Activated CD4-positive, alpha-beta T cell treated with anti-CD3 and anti-CD28 coated beads, Interleukin-2, amount 10 ng/mL, durations not matched to agents 7 days and 5 days (primary cell): ENCODE results near the gene SEC23B. TPM values are rescaled to one million over a fixed set of nuclear protein-coding genes. Genes with fewer than 3 reads are reported as not detected.

Source experiments
- CTCF ChIA-PET: fragments of 350-600 bp; sonication (Branson Sonifier 250); formaldehyde crosslinking; loops from one replicate; lab custom pipeline; 2021; ENCODE audit warnings: antibody characterized with exemption; lab: Charles Lee
- POLR2A ChIA-PET: fragments of 350-600 bp; sonication (Branson Sonifier 250); formaldehyde crosslinking; loops from one replicate; lab custom pipeline; 2021; ENCODE audit warnings: antibody characterized with exemption; lab: Charles Lee
- DNase-seq: peaks from one replicate; pipeline ENCODE4 v3.0.0-alpha.2; 2020
- H3K27ac Mint-ChIP-seq: one replicate; pipeline ENCODE4 v1.8.0; 2021; ENCODE audit warnings: mild to moderate bottlenecking, moderate library complexity, mixed read lengths
- H3K27me3 Mint-ChIP-seq: one replicate; pipeline ENCODE4 v1.8.0; 2021; ENCODE audit warnings: mixed read lengths
- H3K36me3 Mint-ChIP-seq: one replicate; pipeline ENCODE4 v1.8.0; 2021; ENCODE audit warnings: low read depth, mixed read lengths
- H3K4me1 Mint-ChIP-seq: one replicate; pipeline ENCODE4 v1.8.0; 2021; ENCODE audit warnings: mixed read lengths
- H3K4me3 Mint-ChIP-seq: one replicate; pipeline ENCODE4 v1.8.0; 2021; ENCODE audit warnings: mild to moderate bottlenecking, moderate library complexity, mixed read lengths
- H3K9me3 Mint-ChIP-seq: one replicate; pipeline ENCODE4 v1.8.0; 2021; ENCODE audit warnings: mixed read lengths
- total RNA-seq, 2 experiments: library from RNA; stranded (reverse); gene quantifications; one replicate each; pipeline ENCODE4 v1.2.3, GENCODE V29; 2021

SEC23B gene
- total RNA-seq, 2 experiments from 2014 or later = 65.8 to 69.6 TPM

GRCh38 chr20:18567739-18568091, 60.0 kb downstream of the SEC23B start:
- Mint-ChIP-seq H3K36me3 (peaks cover 33% of the 10 kb centered on the region), H3K9me3 (no peaks in the 10 kb centered on the region), H3K4me1 (peaks cover 19% of the 10 kb centered on the region), H3K27me3 (no peaks in the 10 kb centered on the region), H3K4me3 (peak overlapping the region; percentile 97), H3K27ac (peak overlapping the region; percentile 98)
- CTCF ChIA-PET = no interaction called here
- no peak for DNase-seq
- POLR2A ChIA-PET = no interaction called here

GRCh38 chr20:18571009-18571408, 63.3 kb downstream of the SEC23B start:
- Mint-ChIP-seq H3K4me1 (peaks cover 19% of the 10 kb centered on the region), H3K27ac (no peak overlapping the region), H3K27me3 (no peaks in the 10 kb centered on the region), H3K4me3 (no peak overlapping the region), H3K9me3 (no peaks in the 10 kb centered on the region), H3K36me3 (peaks cover 30% of the 10 kb centered on the region)
- CTCF ChIA-PET = no interaction called here
- DNase-seq = no peak
- POLR2A ChIA-PET = no interaction called here

- Mint-ChIP-seq H3K36me3 (peaks cover 29% of the 10 kb centered on the region), H3K9me3 (no peaks in the 10 kb centered on the region), H3K4me3 (no peak overlapping the region), H3K27ac (no peak overlapping the region), H3K27me3 (no peaks in the 10 kb centered on the region), H3K4me1 (peaks cover 15% of the 10 kb centered on the region)
- no peak for DNase-seq
- ChIA-PET CTCF (no interaction called here), POLR2A (no interaction called here)
These were observed 63.8 kb downstream of the SEC23B start for GRCh38 chr20:18571578-18571977.

- no peaks in the 10 kb centered on the region for H3K27me3 Mint-ChIP-seq
- no peaks in the 10 kb centered on the region for H3K9me3 Mint-ChIP-seq
- CTCF ChIA-PET = no interaction called here
- no peak for DNase-seq
- H3K4me3 Mint-ChIP-seq = no peak overlapping the region
- H3K4me1 Mint-ChIP-seq = peaks cover 7% of the 10 kb centered on the region
- H3K36me3 Mint-ChIP-seq = no peaks in the 10 kb centered on the region
- no peak overlapping the region for H3K27ac Mint-ChIP-seq
- POLR2A ChIA-PET = no interaction called here
These were observed 70.2 kb downstream of the SEC23B start for GRCh38 chr20:18577942-18578341.

- Mint-ChIP-seq H3K9me3 (no peaks in the 10 kb centered on the region), H3K4me3 (no peak overlapping the region), H3K36me3 (no peaks in the 10 kb centered on the region), H3K4me1 (peaks cover 7% of the 10 kb centered on the region), H3K27ac (no peak overlapping the region), H3K27me3 (no peaks in the 10 kb centered on the region)
- ChIA-PET POLR2A (no interaction called here), CTCF (no interaction called here)
- no peak for DNase-seq
These were observed 70.8 kb downstream of the SEC23B start for GRCh38 chr20:18578581-18578980.

GRCh38 chr20:18580012-18580411, 72.3 kb downstream of the SEC23B start:
- H3K27me3 Mint-ChIP-seq = peaks cover 6% of the 10 kb centered on the region
- POLR2A ChIA-PET = no interaction called here
- DNase-seq = no peak
- H3K4me1 Mint-ChIP-seq = peaks cover 7% of the 10 kb centered on the region
- no peak overlapping the region for H3K27ac Mint-ChIP-seq
- CTCF ChIA-PET = interaction anchor here (1.1 to 1.4 kb wide), 2 partner anchors 15 to 39 kb away, joined by 3 to 4 read pairs; no protein-coding TSS in a partner anchor
- H3K9me3 Mint-ChIP-seq = no peaks in the 10 kb centered on the region
- no peak overlapping the region for H3K4me3 Mint-ChIP-seq
- no peaks in the 10 kb centered on the region for H3K36me3 Mint-ChIP-seq

- H3K9me3 Mint-ChIP-seq = no peaks in the 10 kb centered on the region
- H3K4me3 Mint-ChIP-seq = no peak overlapping the region
- no peak for DNase-seq
- POLR2A ChIA-PET = no interaction called here
- peaks cover 2% of the 10 kb centered on the region for H3K36me3 Mint-ChIP-seq
- H3K27me3 Mint-ChIP-seq = peaks cover 6% of the 10 kb centered on the region
- CTCF ChIA-PET = interaction anchor here (0.6 kb wide), 2 partner anchors 110 to 494 kb away, joined by 3 to 4 read pairs; no protein-coding TSS in a partner anchor
- H3K4me1 Mint-ChIP-seq = peaks cover 26% of the 10 kb centered on the region
- H3K27ac Mint-ChIP-seq = no peak overlapping the region
These were observed 77.4 kb downstream of the SEC23B start for GRCh38 chr20:18585134-18585533.

- peak within 1 kb of the TSS; percentile 93 for H3K4me3 Mint-ChIP-seq
- H3K4me1 Mint-ChIP-seq = peaks cover 26% of the 10 kb centered on the region
- ChIA-PET POLR2A (no interaction called here), CTCF (interaction anchor here (1.0 kb wide), 1 partner anchor 12 kb away, joined by 3 read pairs; no protein-coding TSS in a partner anchor)
- H3K27ac Mint-ChIP-seq = peak within 1 kb of the TSS; percentile 90
- DNase-seq = peak; percentile 80
- H3K27me3 Mint-ChIP-seq = peaks cover 6% of the 10 kb centered on the region
- no peaks in the 10 kb centered on the region for H3K9me3 Mint-ChIP-seq
- H3K36me3 Mint-ChIP-seq = peaks cover 2% of the 10 kb centered on the region
These were observed 80.2 kb downstream of the SEC23B start, which contains the start of gene DTD1 for GRCh38 chr20:18587665-18588573. Gene DTD1 (plus strand): TSS chr20:18588054. CDS start chr20:18588073, 19 bp downstream.

GRCh38 chr20:18588574-18588933, 80.8 kb downstream of the SEC23B start:
- Mint-ChIP-seq H3K36me3 (peaks cover 2% of the 10 kb centered on the region), H3K4me1 (peaks cover 26% of the 10 kb centered on the region), H3K27me3 (peaks cover 6% of the 10 kb centered on the region), H3K27ac (peak overlapping the region; percentile 88), H3K9me3 (no peaks in the 10 kb centered on the region), H3K4me3 (peak overlapping the region; percentile 73)
- POLR2A ChIA-PET = no interaction called here
- CTCF ChIA-PET = interaction anchor here (1.0 kb wide), 1 partner anchor 11 kb away, joined by 3 read pairs; no protein-coding TSS in a partner anchor
- DNase-seq = no peak

- ChIA-PET CTCF (interaction anchor here (0.6 kb wide), 1 partner anchor 498 kb away, joined by 4 read pairs; no protein-coding TSS in a partner anchor), POLR2A (no interaction called here)
- DNase-seq = no peak
- H3K4me1 Mint-ChIP-seq = peaks cover 26% of the 10 kb centered on the region
- H3K27ac Mint-ChIP-seq = no peak overlapping the region
- H3K4me3 Mint-ChIP-seq = no peak overlapping the region
- no peaks in the 10 kb centered on the region for H3K9me3 Mint-ChIP-seq
- peaks cover 2% of the 10 kb centered on the region for H3K36me3 Mint-ChIP-seq
- H3K27me3 Mint-ChIP-seq = no peaks in the 10 kb centered on the region
These were observed 82.4 kb downstream of the SEC23B start for GRCh38 chr20:18589941-18590674.

- POLR2A ChIA-PET = no interaction called here
- CTCF ChIA-PET = no interaction called here
- no peak for DNase-seq
These were observed 88.5 kb downstream of the SEC23B start for GRCh38 chr20:18596270-18596669.

GRCh38 chr20:18609741-18610140, 102.0 kb downstream of the SEC23B start:
- Mint-ChIP-seq H3K36me3 (no peaks in the 10 kb centered on the region), H3K27ac (no peak overlapping the region), H3K27me3 (no peaks in the 10 kb centered on the region), H3K4me3 (no peak overlapping the region), H3K9me3 (no peaks in the 10 kb centered on the region), H3K4me1 (no peaks in the 10 kb centered on the region)
- POLR2A ChIA-PET = no interaction called here
- no peak for DNase-seq
- CTCF ChIA-PET = no interaction called here

More at GRCh38 chr20:18596270-18596669, 88.5 kb downstream of the SEC23B start:
- H3K9me3 Mint-ChIP-seq = no peaks in the 10 kb centered on the region
- H3K4me3 Mint-ChIP-seq = no peak overlapping the region
- H3K36me3 Mint-ChIP-seq = peaks cover 19% of the 10 kb centered on the region
- no peaks in the 10 kb centered on the region for H3K27me3 Mint-ChIP-seq
- H3K27ac Mint-ChIP-seq = no peak overlapping the region
- H3K4me1 Mint-ChIP-seq = no peaks in the 10 kb centered on the region
